Limb (tissue), 2 donors: ENCODE measurements around the gene ANKRD36.
"Not testable (repeated sequence)": the region's sequence is repeated elsewhere in the genome, so short reads cannot be mapped to it uniquely, and the experiment has no call there.

Experiments used
- DNase-seq, 2 donors: peaks; one replicate each; pipeline ENCODE4 v3.0.0-alpha.2; 2016; ENCODE audit errors: extremely low spot score in 2 of 2

Gene ANKRD36

DNA sequence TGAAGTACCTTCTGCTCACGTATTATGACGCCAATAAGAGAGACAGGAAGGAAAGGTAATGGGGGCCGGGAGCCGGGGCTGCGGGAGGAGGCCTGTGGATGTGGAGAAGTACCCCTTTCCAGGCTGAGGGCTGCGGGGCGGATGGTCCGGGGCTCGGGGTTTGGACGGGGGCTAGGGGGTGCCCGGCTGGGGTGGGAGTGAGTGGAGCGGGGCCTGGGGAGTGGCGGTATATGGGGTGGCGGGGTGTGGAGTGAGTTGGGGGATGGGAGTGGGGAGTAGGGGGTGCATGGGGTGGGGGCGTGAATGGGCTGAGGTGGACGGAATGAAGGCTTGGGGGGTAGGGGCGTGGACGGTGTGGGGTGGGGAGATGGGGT lies 916 bp downstream of the ANKRD36 start:
- peak in 1 of 2 donors; percentile 46 for DNase-seq

DNA sequence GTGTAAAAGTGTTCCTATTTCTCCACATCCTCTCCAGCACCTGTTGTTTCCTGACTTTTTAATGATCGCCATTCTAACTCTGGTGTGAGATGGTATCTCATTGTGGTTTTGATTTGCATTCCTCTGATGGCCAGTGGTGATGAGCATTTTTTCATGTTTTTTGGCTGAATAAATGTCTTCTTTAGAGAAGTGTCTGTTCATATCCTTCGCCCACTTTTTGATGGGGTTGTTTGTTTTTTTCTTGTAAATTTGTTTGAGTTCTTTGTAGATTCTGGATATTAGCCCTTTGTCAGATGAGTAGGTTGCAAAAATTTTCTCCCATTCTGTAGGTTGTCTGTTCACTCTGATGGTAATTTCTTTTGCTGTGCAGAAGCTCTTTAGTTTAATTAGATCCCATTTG lies 16.1 kb downstream of the ANKRD36 start:
- DNase-seq = not testable (repeated sequence)

DNA sequence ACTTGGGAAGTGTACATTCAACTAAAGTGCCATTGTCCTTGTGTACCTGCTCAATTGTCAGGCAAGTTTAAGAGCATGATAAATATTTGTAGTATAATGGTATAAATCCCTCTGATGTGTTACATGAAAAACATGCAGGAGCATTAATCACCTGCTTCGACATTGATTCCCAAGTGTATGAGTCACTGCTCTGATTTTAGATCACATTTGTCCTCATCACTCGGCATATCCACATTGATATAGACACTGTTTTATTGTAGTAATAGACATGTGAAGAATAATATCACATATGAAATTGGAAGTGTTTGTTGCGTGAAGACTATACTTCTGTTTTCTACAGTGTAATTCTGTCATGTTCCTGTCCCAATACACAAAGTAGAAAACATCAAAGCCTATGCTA lies 31.1 kb downstream of the ANKRD36 start:
- not testable (repeated sequence) for DNase-seq

DNA sequence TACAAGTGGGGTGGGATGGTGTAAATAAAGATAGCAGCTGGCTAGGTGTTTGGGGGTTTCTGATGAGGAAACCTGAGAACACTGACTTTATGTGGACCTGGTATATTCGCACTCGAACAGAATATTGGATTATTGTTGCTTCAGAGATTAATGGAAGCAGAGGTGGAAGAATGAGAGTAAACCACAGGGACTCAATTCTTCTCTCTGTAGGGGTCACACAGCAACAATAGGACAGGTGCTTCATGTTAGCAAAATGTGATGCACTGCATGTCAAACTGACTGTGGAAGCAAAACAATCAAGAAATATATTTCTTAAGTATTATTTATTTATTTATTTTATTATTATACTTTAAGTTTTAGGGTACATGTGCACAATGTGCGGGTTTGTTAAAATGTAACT lies 53.6 kb downstream of the ANKRD36 start:
- not testable (repeated sequence) for DNase-seq

DNA sequence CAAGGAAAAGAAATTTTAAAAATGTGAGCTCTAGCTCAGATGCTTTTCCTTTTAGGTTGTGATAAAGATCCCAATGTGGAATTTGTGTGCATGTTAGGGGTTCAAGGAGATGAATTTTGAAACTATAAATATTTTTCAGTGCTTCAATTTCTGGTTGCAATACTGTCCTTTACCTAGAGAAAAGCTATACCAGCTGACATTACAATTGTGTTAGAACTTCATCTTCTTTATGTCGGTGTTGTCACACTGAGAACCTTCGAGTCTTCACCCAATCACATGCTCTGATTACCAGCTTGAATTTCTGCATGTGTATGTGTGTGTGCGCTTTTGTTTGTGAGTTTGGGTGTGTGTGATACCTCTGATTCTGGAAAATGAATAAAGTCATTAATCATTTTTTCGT lies 55.0 kb downstream of the ANKRD36 start:
- DNase-seq = not testable (repeated sequence)

DNA sequence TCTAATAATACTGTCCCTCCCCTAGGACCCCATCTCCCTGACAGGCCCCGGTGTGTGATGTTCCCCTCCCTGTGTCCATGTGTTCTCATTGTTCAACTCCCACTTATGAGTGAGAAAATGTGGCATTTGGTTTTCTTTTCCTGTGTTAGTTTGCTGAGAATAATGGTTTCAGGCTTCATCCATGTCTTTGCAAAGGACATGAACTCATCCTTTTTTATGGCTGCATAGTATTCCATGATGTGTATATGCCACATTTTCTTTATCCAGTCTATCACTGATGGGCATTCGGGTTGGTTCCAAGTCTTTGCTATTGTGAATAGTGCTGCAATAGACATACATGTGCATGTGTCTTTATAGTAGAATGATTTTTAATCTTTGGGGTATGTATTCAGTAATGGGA lies 55.6 kb downstream of the ANKRD36 start:
- not testable (repeated sequence) for DNase-seq

DNA sequence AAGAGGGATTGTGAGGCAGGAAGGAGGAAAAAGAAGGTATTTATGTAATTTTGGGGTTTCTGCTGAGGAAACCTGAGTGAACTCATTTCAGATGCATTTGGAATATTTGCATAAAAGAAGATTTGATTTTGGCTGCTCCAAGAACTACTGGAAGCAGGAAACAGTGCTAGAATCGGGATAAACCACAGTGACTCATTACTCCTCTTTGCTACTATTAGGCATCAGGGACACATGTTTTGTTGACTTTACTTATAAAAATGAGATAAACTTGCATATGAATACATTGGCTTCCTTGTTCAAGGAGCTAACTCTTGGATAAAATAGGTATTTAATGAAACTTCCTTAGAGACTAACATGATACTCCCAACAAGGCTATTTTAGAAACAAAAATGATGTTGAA lies 67.4 kb downstream of the ANKRD36 start:
- DNase-seq = not testable (repeated sequence)

DNA sequence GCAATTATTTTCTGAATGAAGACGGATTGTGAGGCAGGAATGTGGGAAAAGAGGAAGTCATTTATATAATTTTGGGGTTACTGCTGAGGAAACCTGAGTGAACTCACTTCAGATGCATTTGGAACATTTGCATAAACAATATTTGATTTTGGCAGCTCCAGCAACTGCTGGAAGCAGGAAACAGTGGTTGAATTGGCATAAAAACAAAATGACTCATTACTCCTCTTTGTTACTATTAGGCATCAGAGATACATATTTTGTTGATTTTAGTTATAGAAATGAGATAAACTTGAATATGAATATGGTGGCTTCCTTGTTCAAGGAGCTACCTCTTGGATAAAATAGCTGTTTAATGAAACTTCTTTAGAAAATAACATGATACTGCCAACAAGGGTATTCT lies 82.4 kb downstream of the ANKRD36 start:
- not testable (repeated sequence) for DNase-seq

DNA sequence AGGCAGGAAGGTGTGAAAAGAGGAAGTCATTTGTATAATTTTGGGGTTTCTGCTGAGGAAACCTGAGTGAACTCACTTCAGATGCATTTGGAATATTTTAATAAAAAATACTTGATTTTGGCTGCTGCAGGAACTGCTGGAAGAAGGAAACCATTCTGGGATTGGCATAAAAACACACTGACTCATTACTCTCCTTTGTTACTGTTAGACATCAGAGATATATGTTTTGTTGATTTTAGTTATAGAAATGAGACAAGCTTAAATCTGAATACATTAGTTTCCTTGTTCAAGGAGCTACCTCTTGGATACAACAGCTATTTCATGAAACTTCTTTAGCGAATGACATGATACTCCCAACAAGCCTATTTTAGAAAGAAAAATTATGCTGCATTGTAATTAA lies 84.3 kb downstream of the ANKRD36 start:
- not testable (repeated sequence) for DNase-seq

DNA sequence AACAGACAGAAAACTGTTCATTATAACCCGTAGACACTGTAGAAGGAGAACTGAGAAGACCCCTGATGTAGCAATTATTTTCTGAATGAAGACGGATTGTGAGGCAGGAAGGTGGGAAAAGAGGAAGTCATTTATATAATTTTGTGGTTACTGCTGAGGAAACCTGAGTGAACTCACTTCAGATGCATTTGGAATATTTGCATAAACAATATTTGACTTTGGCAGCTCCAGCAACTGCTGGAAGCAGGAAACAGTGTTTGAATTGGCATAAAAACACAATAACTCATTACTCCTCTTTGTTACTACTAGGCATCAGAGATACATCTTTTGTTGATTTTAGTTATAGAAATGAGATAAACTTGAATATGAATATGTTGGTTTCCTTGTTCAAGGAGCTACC lies 87.9 kb downstream of the ANKRD36 start:
- DNase-seq = not testable (repeated sequence)

DNA sequence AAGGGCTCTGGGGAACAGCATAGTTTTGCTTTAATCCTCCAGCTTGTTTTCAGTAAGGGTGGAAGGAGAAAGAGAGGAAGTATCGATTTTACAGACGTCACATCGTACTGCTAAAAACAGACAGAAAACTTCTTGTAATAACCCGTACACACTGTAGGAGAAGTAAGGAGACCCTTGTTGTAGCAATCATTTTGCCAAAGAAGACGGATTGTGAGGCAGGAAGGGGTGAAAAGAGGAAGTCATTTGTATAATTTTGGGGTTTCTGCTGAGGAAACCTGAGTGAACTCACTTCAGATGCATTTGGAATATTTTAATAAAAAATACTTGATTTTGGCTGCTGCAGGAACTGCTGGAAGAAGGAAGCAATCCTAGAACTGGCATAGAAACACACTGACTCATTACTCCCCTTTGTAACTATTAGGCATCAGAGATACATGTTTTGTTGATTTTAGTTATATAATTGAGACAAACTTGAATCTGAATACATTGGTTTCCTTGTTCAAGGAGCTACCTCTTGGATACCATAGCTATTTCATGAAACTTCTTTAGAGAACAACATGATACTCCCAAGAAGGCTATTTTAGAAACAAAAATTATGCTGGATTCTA lies 89.8 kb downstream of the ANKRD36 start:
- not testable (repeated sequence) for DNase-seq

DNA sequence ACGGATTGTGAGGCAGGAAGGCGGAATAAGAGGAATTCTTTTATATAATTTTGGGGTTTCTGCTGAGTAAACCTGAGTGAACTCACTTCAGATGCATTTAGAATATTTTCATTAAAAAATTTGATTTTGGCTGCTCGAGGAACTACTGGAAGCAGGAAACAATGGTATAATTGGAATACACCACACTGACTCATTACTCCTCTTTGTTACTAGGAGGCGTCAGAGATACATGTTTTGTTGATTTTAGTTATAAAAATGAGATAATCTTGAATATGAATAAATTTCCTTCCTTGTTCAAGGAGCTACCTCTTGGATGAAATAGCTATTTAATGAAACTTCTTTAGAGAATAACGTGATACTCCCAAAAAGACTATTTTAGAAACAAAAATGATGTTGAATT lies 97.4 kb downstream of the ANKRD36 start:
- DNase-seq = no peak

DNA sequence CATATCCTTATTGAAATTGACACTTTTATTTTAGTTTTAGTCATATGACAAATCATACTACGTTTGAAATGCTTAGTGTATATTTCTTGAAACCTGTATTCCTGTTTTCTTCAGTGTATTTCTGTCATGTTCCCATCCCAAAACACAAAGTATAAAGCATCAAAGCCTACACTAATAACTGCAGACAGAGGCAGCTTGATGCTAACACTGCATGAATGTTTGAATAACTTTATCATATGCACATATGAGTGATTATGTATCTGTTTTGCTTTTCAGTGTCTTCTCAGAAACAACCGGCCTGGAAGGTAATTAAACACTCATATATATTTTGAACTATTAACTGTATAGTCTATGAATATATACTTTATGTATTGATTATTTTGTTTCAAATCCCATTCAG lies 102.1 kb downstream of the ANKRD36 start:
- DNase-seq = not testable (repeated sequence)

DNA sequence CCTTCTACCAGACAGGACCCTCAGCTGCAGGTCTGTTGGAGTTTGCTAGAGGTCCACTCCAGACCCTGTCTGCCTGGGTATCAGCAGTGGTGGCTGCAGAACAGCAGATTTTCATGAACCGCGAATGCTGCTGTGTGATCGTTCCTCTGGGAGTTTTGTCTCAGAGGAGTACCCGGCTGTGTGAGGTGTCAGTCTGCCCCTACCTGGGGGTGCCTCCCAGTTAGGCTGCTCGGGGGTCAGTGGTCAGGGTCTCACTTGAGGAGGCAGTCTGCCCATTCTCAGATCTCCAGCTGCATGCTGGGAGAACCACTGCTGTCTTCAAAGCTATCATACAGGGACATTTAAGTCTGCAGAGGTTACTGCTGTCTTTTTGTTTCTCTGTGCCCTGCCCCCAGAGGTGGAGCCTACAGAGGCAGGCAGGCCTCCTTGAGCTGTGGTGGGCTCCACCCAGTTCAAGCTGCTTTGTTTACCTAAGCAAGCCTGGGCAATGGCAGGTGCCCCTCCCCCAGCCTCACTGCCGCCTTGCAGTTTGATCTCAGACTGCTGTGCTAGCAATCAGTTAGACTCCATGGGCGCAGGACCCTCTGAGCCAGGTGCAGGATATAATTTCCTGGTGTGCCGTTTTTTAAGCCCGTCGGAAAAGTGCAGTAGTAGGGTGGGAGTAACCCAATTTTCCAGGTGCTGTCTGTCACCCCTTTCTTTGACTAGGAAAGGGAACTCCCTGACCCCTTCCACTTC lies 118.1 kb downstream of the ANKRD36 start:
- DNase-seq = not testable (repeated sequence)

DNA sequence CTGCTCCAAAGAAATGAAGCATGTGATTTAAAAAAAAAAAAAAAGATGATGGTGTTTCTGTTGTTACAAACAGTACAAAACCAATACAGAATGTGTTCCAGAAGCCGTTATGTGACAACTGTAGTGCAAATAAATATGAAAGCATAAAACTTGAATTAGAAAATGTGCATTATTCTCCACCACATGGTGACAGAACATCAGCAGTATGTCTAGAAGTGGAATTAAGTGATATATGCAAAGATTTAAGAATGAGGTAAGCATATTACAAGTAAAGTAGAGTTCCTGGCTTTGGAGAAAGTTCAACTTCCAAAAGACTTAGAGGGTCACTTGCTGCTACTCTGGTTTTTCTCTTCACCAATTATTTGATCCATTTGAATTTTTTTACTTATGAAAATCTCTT lies 120.0 kb downstream of the ANKRD36 start:
- DNase-seq = not testable (repeated sequence)

DNA sequence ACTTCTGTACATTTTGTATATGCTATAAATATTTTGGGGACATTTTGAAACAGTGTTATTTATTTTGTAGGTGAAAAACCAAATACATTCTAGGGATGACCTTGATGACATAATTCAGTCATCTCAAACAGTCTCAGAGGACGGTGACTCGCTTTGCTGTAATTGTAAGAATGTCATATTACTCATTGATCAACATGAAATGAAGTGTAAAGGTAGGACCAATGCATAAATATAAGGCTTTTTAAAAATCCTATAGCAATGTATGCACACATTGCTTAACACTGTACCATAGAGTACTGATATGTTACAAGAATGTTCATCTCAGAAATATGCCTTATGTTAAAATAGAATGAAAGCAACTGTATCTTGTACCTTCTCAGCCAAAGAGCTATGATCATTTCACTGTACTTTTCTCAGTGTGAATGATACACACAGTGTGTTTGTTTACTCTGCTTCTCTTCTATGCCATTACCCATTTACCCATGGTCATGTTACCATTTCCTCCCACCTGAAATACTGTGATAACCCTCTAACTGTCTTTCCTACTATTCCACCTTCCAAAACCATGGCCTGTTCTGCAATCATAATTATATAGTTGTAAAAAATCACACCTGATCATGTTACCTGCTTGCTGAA lies 120.8 kb downstream of the ANKRD36 start:
- not testable (repeated sequence) for DNase-seq

DNA sequence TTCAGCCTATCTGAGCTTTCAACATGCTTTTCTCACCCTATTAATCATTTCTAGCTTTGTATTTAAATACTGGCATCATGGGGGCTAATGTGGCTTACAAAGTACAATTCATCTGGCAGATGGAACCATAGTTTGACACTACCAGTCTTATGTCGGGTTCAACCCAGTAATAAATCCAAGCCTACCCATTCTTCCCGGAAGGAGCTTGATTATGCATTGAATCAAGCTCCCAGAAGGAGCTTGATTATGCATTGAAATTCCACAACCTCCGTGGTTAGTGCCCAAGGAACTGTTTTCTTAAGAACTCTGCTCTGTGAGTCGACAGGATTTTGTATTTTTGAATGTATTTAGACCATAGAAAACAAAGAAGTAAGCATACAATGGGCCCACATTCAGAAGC lies 148.2 kb downstream of the ANKRD36 start:
- DNase-seq = not testable (repeated sequence)

DNA sequence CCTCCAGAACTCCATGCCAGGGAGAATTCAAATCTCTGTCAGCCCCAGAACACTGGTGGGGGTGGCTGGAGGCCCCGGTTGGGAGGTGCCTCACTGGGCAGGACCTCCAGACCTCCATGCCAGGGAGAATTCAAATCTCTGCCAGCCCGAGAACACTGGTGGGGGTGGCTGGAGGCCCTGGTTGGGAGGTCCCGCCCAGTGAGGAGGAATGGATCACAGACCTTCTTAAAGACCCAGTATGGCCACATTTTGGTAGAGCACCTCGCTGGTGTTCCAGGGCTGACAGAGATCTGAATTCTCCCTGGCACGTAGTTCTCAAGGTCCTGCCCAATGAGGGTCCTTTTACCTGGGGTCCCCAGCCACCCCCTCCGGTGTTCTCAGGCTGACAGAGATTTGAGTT lies 153.5 kb downstream of the ANKRD36 start:
- DNase-seq = not testable (repeated sequence)

DNA sequence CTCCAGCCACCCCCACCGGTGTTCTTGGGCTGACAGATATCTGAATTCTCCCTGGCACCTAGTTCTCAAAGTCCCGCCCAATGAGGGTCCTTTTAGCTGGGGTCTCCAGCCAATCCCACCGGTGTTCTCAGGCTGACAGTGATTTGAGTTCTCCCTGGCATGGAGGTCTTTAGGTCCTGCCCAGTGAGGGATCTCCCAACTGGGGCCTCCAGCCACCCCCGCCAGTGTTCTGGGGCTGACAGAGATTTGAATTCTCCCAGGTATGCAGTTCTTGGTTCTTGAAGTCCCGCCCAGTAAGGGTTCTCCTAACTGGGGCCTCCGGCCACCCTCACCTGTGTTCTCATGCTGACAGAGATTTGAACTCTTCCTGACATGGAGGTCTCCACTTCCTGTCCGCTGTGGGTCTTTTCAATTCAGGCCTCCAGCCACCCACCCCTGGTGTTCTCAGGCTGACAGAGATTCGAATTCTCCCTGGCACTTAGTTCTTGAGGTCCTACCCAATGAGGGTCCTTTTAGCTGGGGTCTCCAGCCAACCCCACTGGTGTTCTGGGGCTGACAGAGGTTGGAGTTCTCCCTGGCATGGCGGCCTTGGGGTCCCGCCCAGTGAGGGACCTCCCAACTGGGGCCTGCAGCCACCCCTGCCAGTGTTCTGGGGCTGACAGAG lies 154.6 kb downstream of the ANKRD36 start:
- peak in 1 of 2 donors; percentile 32 for DNase-seq

DNA sequence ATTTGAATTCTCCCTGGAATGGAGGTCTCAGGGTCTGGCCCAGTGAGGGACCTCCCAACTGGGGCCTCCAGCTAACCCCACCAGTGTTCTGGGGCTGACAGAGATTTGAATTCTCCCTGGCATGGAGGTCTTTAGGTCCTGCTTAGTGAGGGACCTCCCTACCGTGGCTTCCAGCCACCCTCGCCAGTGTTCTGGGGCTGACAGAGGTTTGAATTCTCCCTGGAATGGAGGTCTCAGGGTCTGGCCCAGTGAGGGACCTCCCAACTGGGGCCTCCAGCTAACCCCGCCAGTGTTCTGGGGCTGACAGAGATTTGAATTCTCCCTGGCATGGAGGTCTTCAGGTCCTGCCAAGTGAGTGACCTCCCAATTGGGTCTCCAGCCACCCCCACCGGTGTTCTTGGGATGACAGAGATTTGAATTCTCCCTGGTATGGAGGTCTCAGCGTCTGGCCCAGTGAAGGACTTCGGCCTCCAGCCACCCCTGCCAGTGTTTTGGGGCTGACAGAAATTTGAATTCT lies 155.2 kb downstream of the ANKRD36 start:
- DNase-seq = peak in 1 of 2 donors; percentile 10

DNA sequence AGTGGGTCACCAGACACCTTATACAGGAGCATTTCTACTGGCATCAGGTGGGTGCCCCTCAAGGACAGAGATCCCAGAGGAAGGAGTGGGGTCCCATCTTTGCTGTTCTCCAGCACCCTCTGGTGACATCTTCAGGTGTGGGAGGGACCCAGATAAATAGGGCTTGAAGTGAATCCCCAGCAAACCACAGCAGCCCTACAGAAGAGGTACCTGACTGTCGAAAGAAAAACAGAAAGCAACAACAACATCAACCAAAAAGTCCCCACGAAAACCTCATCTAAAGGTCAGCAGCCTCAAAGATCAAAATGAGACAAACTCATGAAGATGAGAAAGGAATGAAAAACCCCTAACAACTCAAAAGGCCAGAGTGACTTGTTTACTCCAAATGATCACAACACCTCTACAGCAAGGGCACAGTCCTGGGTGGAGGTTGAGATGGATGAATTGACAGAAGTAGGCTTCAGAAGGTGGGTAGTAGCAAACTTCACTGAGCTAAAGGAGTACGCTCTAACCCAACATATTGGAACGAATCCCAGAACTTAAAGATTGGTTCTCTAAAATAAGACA lies 163.4 kb downstream of the ANKRD36 start:
- DNase-seq = not testable (repeated sequence)
